HL-60 (cell line): Measurements from ENCODE around the gene NRDC.

Experiments used
- GABPA ChIP-seq: IDR thresholded peaks from 2 replicates; pipeline ENCODE4 v1.6.1; 2012; ENCODE audit warnings: low read depth
- POLR2AphosphoS5 ChIP-seq: IDR thresholded peaks from 2 replicates; pipeline ENCODE4 v1.6.1; 2012; ENCODE audit warnings: low read depth
- TF ChIP-seq, protein P1 (sequence below): IDR thresholded peaks from one replicate; pipeline ENCODE4 v1.5.1; 2011; ENCODE audit warnings: low read length, control low read depth, inconsistent platforms; ENCODE audit not compliant: insufficient read depth

- TF ChIP-seq POLR2AphosphoS5 (no peak), GABPA (no peak)
- TF ChIP-seq, protein P1, sequence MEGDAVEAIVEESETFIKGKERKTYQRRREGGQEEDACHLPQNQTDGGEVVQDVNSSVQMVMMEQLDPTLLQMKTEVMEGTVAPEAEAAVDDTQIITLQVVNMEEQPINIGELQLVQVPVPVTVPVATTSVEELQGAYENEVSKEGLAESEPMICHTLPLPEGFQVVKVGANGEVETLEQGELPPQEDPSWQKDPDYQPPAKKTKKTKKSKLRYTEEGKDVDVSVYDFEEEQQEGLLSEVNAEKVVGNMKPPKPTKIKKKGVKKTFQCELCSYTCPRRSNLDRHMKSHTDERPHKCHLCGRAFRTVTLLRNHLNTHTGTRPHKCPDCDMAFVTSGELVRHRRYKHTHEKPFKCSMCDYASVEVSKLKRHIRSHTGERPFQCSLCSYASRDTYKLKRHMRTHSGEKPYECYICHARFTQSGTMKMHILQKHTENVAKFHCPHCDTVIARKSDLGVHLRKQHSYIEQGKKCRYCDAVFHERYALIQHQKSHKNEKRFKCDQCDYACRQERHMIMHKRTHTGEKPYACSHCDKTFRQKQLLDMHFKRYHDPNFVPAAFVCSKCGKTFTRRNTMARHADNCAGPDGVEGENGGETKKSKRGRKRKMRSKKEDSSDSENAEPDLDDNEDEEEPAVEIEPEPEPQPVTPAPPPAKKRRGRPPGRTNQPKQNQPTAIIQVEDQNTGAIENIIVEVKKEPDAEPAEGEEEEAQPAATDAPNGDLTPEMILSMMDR, result no peak
These were observed 89.2 kb downstream of the NRDC start for GRCh38 chr1:51789342-51789741.
